Measurements from ENCODE around the gene SETD7.

The SETD7 gene

GRCh38 chr4:139547979-139548378 lies 8.0 kb downstream of the SETD7 start:
- DNase-seq = no peak

GRCh38 chr4:139540632-139541031 lies 15.4 kb downstream of the SETD7 start:
- no peak for DNase-seq

- no peak for DNase-seq
Observed at GRCh38 chr4:139540161-139540560, 15.9 kb downstream of the SETD7 start.

- DNase-seq = no peak
Observed at GRCh38 chr4:139537292-139537691, 18.7 kb downstream of the SETD7 start.

GRCh38 chr4:139535871-139536234 lies 20.2 kb downstream of the SETD7 start:
- no peak for DNase-seq

- no peak for DNase-seq
Observed at GRCh38 chr4:139535228-139535870, 20.7 kb downstream of the SETD7 start.

GRCh38 chr4:139534287-139534950 lies 21.6 kb downstream of the SETD7 start:
- no peak for DNase-seq

- no peak for DNase-seq
Observed at GRCh38 chr4:139533511-139533910, 22.5 kb downstream of the SETD7 start.

- DNase-seq = no peak
Observed at GRCh38 chr4:139532947-139533346, 23.1 kb downstream of the SETD7 start.

- DNase-seq = peak; percentile 39
Observed at GRCh38 chr4:139530833-139531427, 25.1 kb downstream of the SETD7 start.

GRCh38 chr4:139528377-139529005 lies 27.5 kb downstream of the SETD7 start:
- DNase-seq = no peak

GRCh38 chr4:139526928-139527327 lies 29.1 kb downstream of the SETD7 start:
- DNase-seq = no peak

- no peak for DNase-seq
Observed at GRCh38 chr4:139525414-139525813, 30.6 kb downstream of the SETD7 start.

GRCh38 chr4:139524062-139524631 lies 31.9 kb downstream of the SETD7 start:
- no peak for DNase-seq

- DNase-seq = no peak
Observed at GRCh38 chr4:139523076-139523475, 32.9 kb downstream of the SETD7 start.

- DNase-seq = no peak
Observed at GRCh38 chr4:139522457-139522856, 33.6 kb downstream of the SETD7 start.

- no peak for DNase-seq
Observed at GRCh38 chr4:139521754-139522401, 34.1 kb downstream of the SETD7 start.

- no peak for DNase-seq
Observed at GRCh38 chr4:139515531-139515958, 40.5 kb downstream of the SETD7 start.

GRCh38 chr4:139514382-139515059 lies 41.5 kb downstream of the SETD7 start:
- no peak for DNase-seq

- DNase-seq = no peak
Observed at GRCh38 chr4:139511320-139511719, 44.7 kb downstream of the SETD7 start.

GRCh38 chr4:139509727-139510410 lies 46.1 kb downstream of the SETD7 start:
- DNase-seq = no peak

All from NCI-H1092 (cell line).